COLO829 (cell line): ENCODE measurements around the gene SYNRG.

ENCODE experiments used
- DNase-seq: peaks from one replicate; pipeline ENCODE4 v3.0.0; 2012; ENCODE audit warnings: low spot score

SYNRG gene

DNA sequence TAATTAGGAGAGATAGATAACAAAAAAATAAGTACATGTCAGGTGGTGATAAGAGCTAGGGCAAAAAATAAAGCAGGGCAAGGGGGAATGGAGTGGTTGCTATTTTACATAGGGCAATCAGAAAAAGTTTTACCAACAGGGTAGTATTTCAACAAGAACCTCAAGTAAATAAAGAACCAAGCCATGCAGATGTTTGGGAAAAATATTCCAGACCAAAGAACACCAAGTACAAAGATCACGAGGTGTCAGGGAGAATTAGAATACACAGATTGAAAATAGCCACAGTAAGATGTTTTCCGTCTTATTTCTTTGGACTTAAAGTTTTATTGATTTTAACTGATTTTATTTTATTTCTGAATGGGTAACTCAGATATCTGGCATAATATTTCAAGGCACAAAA, 11.1 kb downstream of the SYNRG start:
- no peak for DNase-seq

DNA sequence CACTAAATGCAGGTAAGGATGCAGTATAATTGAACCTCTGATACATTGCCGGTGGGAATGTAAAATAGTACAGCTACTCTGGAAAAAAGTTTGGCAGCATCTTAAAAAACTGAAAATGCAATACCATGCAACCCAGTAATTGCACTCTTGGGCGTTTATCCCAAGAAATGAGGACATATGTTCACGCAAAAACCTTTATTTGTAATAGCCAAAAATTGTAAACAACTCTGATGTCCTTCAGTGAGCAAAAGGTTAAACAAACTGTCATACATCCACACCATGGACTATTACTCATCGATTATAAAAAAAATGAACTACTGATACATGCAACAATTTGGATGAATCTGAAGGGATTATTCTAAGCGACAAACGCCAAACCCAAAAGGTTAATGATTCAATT, 16.9 kb downstream of the SYNRG start:
- DNase-seq: no peak

DNA sequence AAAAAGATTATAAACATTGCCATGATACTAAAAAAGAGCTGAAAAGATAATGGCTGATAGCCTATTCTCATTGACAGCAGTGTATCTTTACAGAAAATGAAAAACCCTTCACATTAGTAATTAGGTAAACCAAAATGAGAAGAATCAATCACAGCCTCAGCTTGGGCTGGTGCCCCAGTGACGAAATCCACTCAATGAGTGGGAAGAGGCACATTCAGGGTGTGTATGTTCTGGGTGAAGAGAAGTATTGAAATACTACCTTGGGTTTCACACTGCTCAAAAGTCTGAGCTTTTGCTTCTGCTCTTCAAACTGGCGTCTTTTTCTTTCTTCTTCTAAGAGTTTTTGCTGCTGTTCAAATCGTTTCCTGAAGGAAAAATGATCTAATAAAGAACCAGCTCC, 24.2 kb downstream of the SYNRG start:
- DNase-seq: no peak

GRCh38 chr17:37576281-37576680, 32.9 kb downstream of the SYNRG start:
- DNase-seq: no peak

DNA sequence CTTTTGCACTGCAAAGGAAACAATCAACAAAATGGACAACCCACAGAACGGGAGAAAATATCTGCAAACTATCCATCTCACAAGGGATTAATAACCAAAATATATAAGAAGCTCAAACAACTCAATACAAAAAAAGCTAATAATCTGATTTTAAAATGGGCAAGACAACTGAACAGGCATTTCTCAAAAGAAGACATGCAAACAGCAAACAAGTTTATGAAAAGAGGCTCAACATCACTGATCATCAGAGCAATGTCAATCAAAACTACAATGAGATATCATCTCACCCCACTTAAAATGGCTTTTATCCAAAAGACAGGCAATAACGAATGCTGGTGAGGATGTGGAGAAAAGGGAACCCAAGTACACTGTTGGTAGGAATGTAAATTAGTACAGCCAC, 34.8 kb downstream of the SYNRG start:
- DNase-seq: no peak

DNA sequence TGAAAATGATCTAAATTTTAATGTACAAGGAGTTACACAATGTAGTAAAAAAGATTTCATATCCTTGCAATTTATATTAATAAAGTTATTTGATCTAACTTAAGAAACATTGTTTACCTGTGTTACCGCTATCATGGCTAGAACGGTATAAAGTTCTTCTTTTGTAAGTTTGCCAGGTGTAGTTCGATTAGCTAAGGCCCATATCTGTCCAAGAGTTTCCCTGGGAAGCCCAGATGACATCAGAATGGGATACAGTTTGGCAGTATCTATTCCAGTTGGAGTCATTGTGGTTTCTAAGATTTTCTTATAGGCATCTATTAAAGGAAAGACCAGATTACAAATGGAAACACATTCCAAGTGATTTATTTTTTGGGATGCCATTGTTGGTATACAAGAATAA, 37.5 kb downstream of the SYNRG start:
- DNase-seq: no peak

DNA sequence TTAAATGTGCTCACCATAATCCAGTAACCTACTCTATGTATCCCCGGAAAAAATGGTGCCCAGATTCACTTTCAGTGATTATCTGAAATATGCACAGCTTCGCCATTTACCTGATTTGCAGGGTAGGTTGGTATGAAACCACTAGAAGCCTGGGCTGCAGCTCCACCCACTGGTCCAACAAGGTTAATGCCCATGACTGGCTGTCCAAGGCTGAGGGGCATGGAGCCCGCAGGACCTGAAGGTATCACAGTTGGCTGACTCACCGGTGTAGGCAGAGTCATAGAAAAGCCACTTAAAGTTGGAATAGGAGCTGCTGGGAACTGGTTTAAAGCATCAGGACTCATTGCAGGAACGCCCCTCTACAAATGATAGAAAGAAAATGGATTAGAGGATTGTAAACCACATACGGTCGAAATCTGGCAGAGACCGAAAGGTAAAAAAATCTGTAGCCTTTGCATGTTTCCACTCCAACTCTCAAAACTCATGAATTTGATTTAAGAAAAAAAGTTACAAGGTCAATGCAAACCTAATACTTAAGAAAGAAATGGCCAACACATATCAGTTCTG, 38.6 kb downstream of the SYNRG start:
- DNase-seq: peak; percentile 85

DNA sequence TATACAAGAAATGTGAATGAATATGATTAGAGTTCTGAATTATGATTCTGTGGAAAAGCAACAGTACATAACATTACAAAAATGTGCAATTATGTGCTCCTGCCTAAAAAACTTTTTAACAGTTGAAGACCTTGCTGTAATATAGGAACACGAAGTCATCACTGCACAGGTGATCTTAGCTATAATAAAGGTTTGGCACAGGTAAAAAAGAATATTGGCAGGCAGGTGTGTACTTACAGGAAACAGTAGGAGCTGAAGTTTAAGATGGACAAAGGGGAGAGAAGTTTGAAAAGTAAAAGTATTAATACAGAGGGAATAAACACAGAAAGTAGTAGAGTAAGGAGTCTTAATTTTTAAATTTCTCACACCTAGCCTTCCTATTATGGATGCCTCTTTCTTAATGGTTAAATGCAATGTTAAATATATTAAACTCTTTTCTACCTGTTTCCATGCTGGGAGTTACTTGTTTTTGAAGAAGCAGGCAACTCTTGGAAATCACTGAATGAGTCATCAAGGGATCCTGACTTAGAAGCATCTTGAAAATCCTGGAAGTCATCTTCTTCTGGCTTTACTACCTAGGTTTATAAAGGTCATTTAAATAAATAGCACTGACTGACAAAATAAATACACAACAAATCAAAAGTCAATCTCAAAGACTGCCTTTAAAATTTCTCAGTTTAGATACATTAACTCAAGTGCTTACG, 40.7 kb downstream of the SYNRG start:
- DNase-seq: no peak

DNA sequence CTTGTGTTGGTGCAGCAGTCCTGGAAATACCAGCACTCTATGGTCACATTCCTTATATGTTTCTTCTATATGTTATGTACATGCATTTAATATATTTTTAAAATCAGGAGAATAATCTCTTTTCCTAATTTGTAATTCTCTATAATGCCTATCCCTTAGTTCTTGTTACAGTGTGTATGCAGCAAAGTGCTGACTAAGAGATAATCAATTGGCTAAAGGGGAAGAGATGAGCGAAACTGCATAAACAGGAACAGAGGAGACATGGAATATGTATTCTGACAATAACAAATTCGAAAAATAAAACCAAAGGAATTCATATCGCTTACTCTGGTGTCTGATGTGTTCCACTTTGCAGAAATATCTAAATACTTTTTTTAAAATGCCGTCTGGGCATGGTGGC, 41.7 kb downstream of the SYNRG start:
- no peak for DNase-seq

DNA sequence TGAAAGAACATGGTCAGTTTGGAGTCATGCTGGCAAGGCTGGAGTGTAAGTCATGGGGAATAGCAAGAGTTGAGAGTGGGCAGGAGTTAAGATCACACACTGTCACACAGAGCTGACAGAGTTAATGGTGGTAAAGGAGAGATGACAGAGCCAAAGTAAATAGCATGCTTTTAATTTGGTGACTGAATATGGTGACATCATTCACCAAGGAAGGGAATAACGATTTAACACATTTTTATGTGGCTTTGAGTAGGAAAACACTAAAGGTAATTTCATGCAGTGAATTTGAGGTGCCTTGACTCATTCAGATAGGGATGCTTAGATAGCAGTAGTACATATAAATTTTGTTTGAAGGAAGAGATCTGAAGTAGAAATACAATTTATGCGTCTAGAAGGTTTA, 42.1 kb downstream of the SYNRG start:
- DNase-seq: no peak

GRCh38 chr17:37564252-37564651, 45.0 kb downstream of the SYNRG start:
- DNase-seq: peak; percentile 11

GRCh38 chr17:37562016-37562745, 47.0 kb downstream of the SYNRG start:
- DNase-seq: no peak

GRCh38 chr17:37558299-37558698, 50.9 kb downstream of the SYNRG start:
- DNase-seq: no peak

- no peak for DNase-seq
These were observed 51.7 kb downstream of the SYNRG start for GRCh38 chr17:37557482-37557881.

DNA sequence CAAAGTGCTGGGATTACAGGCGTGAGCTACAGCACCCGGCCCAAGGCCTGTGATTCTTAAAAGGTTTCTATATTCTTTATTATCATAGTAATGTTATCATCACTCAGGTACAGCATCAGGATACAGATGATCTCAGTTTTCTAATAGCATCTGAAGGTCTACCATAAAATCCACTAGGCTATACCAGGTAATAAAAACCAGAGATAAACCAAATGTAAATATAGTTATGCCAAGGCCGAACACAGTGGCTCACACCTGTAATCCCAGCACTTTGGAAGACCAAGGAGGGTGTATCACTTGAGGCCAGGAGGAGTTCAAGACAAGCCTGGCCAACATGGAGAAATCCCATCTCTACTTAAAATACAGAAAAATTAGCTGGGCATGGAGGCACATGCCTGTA, 53.8 kb downstream of the SYNRG start:
- no peak for DNase-seq

DNA sequence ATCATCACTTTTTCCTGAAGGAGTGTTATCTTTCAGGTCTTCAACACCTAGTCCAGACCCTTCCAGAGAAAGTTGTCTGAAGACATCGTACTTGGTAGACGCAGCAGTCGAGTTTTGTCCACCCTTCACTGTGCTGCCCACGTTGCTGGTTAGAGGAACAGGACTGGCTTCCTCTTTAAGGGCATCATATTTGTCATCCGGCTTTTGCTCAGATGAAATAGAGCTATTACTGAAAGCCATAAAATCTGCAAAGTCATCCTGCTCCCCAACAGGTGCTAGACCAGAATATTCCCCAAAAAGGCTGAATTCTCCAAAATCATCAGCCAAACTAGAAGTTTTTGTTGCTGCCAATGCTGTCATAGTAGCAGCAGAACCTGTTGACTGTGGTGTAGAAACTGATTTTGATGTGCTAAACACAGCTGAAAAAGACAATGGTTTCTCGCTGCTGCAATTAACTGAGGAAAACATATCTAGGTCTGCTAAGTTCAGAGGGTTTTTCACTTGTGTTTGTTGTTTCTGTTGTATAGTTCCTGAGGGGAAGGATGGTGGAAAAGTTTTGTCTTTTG, 55.7 kb downstream of the SYNRG start:
- DNase-seq: no peak

- DNase-seq: no peak
These were observed 57.4 kb downstream of the SYNRG start for GRCh38 chr17:37551788-37552187.

DNA sequence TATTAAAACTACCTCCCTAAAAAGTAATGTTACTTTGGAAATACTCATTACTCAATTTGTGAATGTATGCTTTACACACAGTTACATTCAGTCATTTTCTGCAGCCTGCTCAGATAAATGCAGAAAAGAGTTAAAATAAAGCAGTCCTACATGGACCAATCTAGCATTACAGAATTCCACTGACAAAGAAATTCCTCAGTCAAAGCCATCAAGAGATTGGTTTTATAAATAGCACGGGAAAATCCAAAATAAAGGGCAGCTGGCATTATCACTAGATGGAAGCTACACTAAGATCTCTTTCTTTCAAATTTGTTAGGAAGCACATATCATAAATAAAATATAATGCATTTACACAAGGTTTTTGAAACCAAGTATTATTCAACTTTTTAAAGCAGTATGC, 61.2 kb downstream of the SYNRG start:
- DNase-seq: no peak

DNA sequence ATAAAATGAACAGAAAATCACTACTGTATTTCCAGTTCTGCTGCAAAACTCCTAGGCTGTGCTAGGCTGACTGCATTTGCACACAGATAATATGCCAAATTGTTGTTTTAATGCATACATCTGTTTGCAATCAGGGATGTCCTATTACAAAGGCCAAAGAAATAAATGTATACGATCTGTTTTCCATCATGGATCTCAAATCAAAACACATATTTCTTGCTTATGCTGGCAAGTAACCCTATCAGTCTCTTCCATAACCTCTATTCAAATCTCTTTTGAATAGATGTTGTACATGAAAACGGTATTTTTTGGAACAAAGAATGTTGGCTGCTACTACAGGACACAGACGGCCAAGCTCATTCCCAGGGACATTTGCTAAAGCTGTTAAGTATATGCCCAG, 62.9 kb downstream of the SYNRG start:
- no peak for DNase-seq

DNA sequence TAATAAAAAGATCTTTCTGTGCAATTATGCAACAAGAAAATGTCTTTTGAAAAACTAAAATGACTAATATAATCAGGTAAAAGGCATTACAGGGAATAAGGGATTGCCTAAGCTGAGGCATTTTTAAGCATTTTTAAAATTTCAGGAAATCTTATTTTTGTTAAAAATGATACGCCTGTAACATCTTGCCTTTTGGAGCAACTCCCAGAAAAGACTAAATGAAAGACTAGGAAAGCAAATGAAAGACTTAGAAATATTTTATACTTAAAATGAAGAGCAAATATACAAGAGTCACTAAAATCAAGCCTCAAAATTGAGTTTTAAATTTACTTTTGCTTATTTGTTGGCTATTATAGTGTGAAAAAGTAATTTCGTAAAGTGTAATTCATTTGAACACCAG, 63.7 kb downstream of the SYNRG start:
- no peak for DNase-seq

DNA sequence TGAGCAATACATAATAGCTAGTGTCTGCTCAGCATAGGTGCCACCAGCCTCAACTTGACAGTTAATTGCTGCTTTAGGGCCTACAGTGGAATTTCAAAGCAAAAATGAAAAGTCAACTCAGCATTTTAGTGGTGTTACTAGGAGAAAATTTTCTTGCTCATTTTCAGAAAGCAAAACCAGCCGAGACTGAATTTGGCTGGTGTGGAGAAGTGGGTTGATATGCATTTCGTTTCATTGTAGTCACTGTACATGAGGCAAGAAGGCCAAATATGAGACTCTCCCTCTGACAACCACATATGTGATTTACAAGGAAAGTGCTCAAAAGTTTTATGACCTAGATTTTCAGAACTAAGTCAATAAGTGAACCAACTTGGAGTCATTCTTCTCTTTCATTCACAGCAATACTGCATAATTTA, 65.6 kb downstream of the SYNRG start:
- no peak for DNase-seq

GRCh38 chr17:37541880-37542660, 67.1 kb downstream of the SYNRG start:
- no peak for DNase-seq
